Heart left ventricle (tissue), 16 donors: ENCODE measurements around the gene ANO3. TPM values are rescaled to one million over a fixed set of nuclear protein-coding genes. Genes with fewer than 3 reads are reported as not detected.

Experiments used
- ATAC-seq, 4 donors: fragments of 200-7000 bp; cut with Tn5 transposase; one replicate each; pipeline ENCODE4 v1.9.1; 2020 to 2022; ENCODE audit warnings: moderate library complexity in 4 of 4, mild to moderate bottlenecking in 3 of 4, moderate number of reproducible peaks in 1 of 4
- DNase-seq, 5 donors: peaks; one replicate each; pipeline ENCODE4 v3.0.0-alpha.2; 2020
- H3K27ac ChIP-seq, 12 donors: fragments of 200-600 bp; sonication (generic) in 4 of 12; one replicate each; pipeline versions ENCODE4 v1.5.0 to v1.8.0; 2016 to 2022; ENCODE audit warnings: mild to moderate bottlenecking in 2 of 12
- H3K27me3 ChIP-seq, 9 donors: fragments of 200-600 bp; sonication (generic) in 2 of 9; one replicate each; pipeline versions ENCODE4 v1.5.1 to v1.8.0; 2016 to 2022; ENCODE audit warnings: mild to moderate bottlenecking in 3 of 9
- H3K36me3 ChIP-seq, 9 donors: fragments of 200-600 bp; sonication (generic) in 2 of 9; one replicate each; pipeline versions ENCODE4 v1.5.0 to v1.8.0; 2018 to 2022; ENCODE audit warnings: mild to moderate bottlenecking in 2 of 9
- H3K4me1 ChIP-seq, 12 donors: fragments of 200-600 bp; sonication (generic) in 4 of 12; one replicate each; pipeline versions ENCODE4 v1.5.0 to v1.8.0; 2016 to 2022; ENCODE audit warnings: mild to moderate bottlenecking in 3 of 12
- H3K4me3 ChIP-seq, 12 donors: fragments of 200-600 bp; sonication (generic) in 4 of 12; one replicate each; pipeline versions ENCODE4 v1.5.0 to v1.8.0; 2017 to 2022; ENCODE audit warnings: mild to moderate bottlenecking in 9 of 12, moderate library complexity in 4 of 12
- H3K9me3 ChIP-seq, 12 donors: fragments of 200-600 bp; sonication (generic) in 4 of 12; one replicate each; pipeline versions ENCODE4 v1.5.0 to v1.8.0; 2016 to 2022; ENCODE audit warnings: mild to moderate bottlenecking in 1 of 12
- CTCF ChIP-seq, 12 donors: fragments of 200-600 bp; sonication (generic) in 4 of 12; IDR thresholded peaks; one replicate each; pipeline versions ENCODE4 v1.5.0 to v1.8.0; 2018 to 2022; ENCODE audit warnings: antibody characterized with exemption in 12 of 12, mild to moderate bottlenecking in 5 of 12
- POLR2A ChIP-seq, 2 donors: fragments of 450-650 bp; IDR thresholded peaks; one replicate each; pipeline ENCODE4 v1.6.1; 2017; ENCODE audit warnings: antibody characterized with exemption in 2 of 2, mild to moderate bottlenecking in 2 of 2, moderate library complexity in 2 of 2
- WGBS, 4 donors: extraction: QIAGEN DNeasy Blood & Tissue Kit in 2 of 4; methylation state at CpG; one replicate each; pipeline versions ENCODE4 v1.1.5 to v1.1.7; 2013 to 2018; 5-methylcytosine and 5-hydroxymethylcytosine counted together
- intact Hi-C, 10 donors: fragments of 100-400 bp; cut with DNase I; formaldehyde crosslinking; loops; one replicate each; pipeline versions ENCODE4 v1.11.1 to v1.14.2; 2022
- polyA plus RNA-seq, 2 donors: library from polyadenylated mRNA; stranded (reverse); fragments of 200-250 nt; gene quantifications; one replicate each; pipeline ENCODE4 v1.2.3, GENCODE V29; 2013
- total RNA-seq, 9 donors: library from RNA; depleted of rRNA in 2 of 9; stranded (reverse); fragments of >200 nt in 2 of 9; fragmentation: NEBNext Ultra II Directional in 3 of 9; extraction: Animal tissue kit (Norgen Biotek cat#: 25700) in 3 of 9; gene quantifications; one replicate each; pipeline versions ENCODE4 v1.1.0 to v1.2.4, GENCODE V29; 2016 to 2023
- donor health status: ischemic (EF 13 %, LVEDD 7.1; RV severe dilation, severe dysfunction).
- donor health status: healthy with polysubstance abuse.
- donor health status: DM: no; HTN: yes; CAD: no.
- donor health status: DM: no; HTN: no; CAD: no.
- donor health status: ischemic (EF 25% LVEDD 6.9; RV normal size, moderate dysfunction).
- donor health status: ischemic (EF 25% LVEDD 5.7; RV mildly dilated, moderate dysfunction).
- donor health status: healthy.
- donor health status: DM: yes; HTN: yes; CAD: no.
- donor health status: ischemic (EF 35%, LVEDD 5.7; RV mildly dilated, moderate dysfunction).
- donor health status: nonischemic (EF 11% LVEDD 7.7; RV severe dilation, severe dysfunction).
- donor health status: DM: yes; HTN: yes; CAD: no.
- donor health status: PGD.
- donor health status: ischemic (EF 29% LVEDD 5.4; RV normal size, mild dysfunction).
- donor health status: nonischemic (EF 23%, LVEDD 6.1; RV moderate dilation, normal function).

The ANO3 gene
- total and polyA plus RNA-seq, 11 donors = 0.04 to 0.54 (median 0.12) TPM; not detected in 6

GRCh38 chr11:26470992-26471391 lies 139.1 kb downstream of the ANO3 start:
- Histone ChIP-seq H3K4me1 (no peaks in the 10 kb centered on the region), H3K4me3 (no peak overlapping the region), H3K27ac (no peak overlapping the region), H3K27me3 (no peaks in the 10 kb centered on the region), H3K36me3 (no peaks in the 10 kb centered on the region), H3K9me3 (no peaks in the 10 kb centered on the region)
- ATAC-seq = no peak
- 32 to 50% (median 41%) methylated on average over 2 of the region's 2 CpGs for WGBS, 4 donors
- TF ChIP-seq CTCF (IDR thresholded peaks at IDR 0.05) (no peak), POLR2A (IDR thresholded peaks at IDR 0.05) (no peak)
- intact Hi-C loops = no loop called here
- no peak for DNase-seq

GRCh38 chr11:26473216-26474194 lies 141.6 kb downstream of the ANO3 start:
- TF ChIP-seq CTCF (IDR thresholded peaks at IDR 0.05) = no peak
- no peak for TF ChIP-seq POLR2A (IDR thresholded peaks at IDR 0.05)
- no peaks in the 10 kb centered on the region for H3K4me1 ChIP-seq
- H3K9me3 ChIP-seq = no peaks in the 10 kb centered on the region
- no peak overlapping the region for H3K4me3 ChIP-seq
- intact Hi-C loops = no loop called here
- no peaks in the 10 kb centered on the region for H3K27me3 ChIP-seq
- H3K36me3 ChIP-seq = no peaks in the 10 kb centered on the region
- 50 to 55% (median 51%) methylated on average over 4 of the region's 4 CpGs for WGBS, 4 donors
- ATAC-seq = no peak
- H3K27ac ChIP-seq = no peak overlapping the region
- DNase-seq = no peak

- ATAC-seq (no peak), DNase-seq (no peak)
- Histone ChIP-seq H3K9me3 (no peaks in the 10 kb centered on the region), H3K27ac (no peak overlapping the region), H3K36me3 (no peaks in the 10 kb centered on the region), H3K4me1 (no peaks in the 10 kb centered on the region), H3K4me3 (no peak overlapping the region), H3K27me3 (no peaks in the 10 kb centered on the region)
- 76 to 84% (median 79%) methylated on average over 2 of the region's 2 CpGs for WGBS, 4 donors
- intact Hi-C loops = no loop called here
- TF ChIP-seq CTCF (IDR thresholded peaks at IDR 0.05) = no peak
- no peak for TF ChIP-seq POLR2A (IDR thresholded peaks at IDR 0.05)
These were observed 142.5 kb downstream of the ANO3 start for GRCh38 chr11:26474401-26474800.

- WGBS, 4 donors = 56 to 69% (median 65%) methylated on average over 2 of the region's 2 CpGs
- H3K27ac ChIP-seq = no peak overlapping the region
- intact Hi-C loops = no loop called here
- DNase-seq = no peak
- H3K4me3 ChIP-seq = no peak overlapping the region
- no peaks in the 10 kb centered on the region for H3K4me1 ChIP-seq
- no peaks in the 10 kb centered on the region for H3K27me3 ChIP-seq
- no peak for ATAC-seq
- H3K9me3 ChIP-seq = no peaks in the 10 kb centered on the region
- TF ChIP-seq POLR2A (IDR thresholded peaks at IDR 0.05) (no peak), CTCF (IDR thresholded peaks at IDR 0.05) (no peak)
- no peaks in the 10 kb centered on the region for H3K36me3 ChIP-seq
These were observed 145.5 kb downstream of the ANO3 start for GRCh38 chr11:26477396-26477795.
